ENCODE measurements around the gene PHACTR2. TPM values are rescaled to one million over a fixed set of nuclear protein-coding genes. Genes with fewer than 3 reads are reported as not detected.
"Not testable (repeated sequence)": the region's sequence is repeated elsewhere in the genome, so short reads cannot be mapped to it uniquely, and the experiment has no call there.

Gene PHACTR2
- total and polyA plus RNA-seq, 2 of the 13 experiments (the other 11 are each of a cell fraction or from before 2014, with no cell fraction given): 11.3 to 28.2 TPM

- H3K79me2 ChIP-seq (ENCODE audit: insufficient read depth, low read length); H3K4me2 ChIP-seq (ENCODE audit: low read depth, low read length); H3K9ac ChIP-seq (ENCODE audit: insufficient read depth, low read depth, low read length); H4K20me1 ChIP-seq (ENCODE audit: insufficient read depth, low read length); CTCF ChIA-PET (ENCODE audit: low intra/inter-chr PET ratio, low total read pairs); FAIRE-seq; H3K4me3 ChIP-seq (replicated peaks in 1 of 3; ENCODE audit: insufficient read depth in 1 of 3, low read depth in 2 of 3, low read length in 3 of 3); BruUV-seq (replicated peaks); ATAC-seq; H3K27ac ChIP-seq (ENCODE audit: extremely low read length, insufficient read depth, low read length); H3K27me3 ChIP-seq (ENCODE audit: control insufficient read depth in 1 of 2, insufficient read depth in 2 of 2, low read length in 2 of 2); DNase-seq (ENCODE audit: low spot score); POLR2A ChIA-PET; intact Hi-C loops (cut with micrococcal nuclease; ENCODE audit: unreplicated experiment); H2AFZ ChIP-seq (ENCODE audit: low read length); H3K36me3 ChIP-seq (replicated peaks in 1 of 2; ENCODE audit: control insufficient read depth in 1 of 2, insufficient read depth in 2 of 2, low read length in 2 of 2); in situ Hi-C loops (cut with HindIII; ENCODE audit: extremely low pct_ligation_motif_present, low pct_unique_long_range_greater_than_20kb): not testable (repeated sequence)
- WGBS (ENCODE audit: low lambda C conversion rate): 83% methylated on average over 3 of the region's 3 CpGs
- H3K4me1 ChIP-seq (ENCODE audit: insufficient read depth, low read length): peaks cover 12% of the 10 kb centered on the region
- peaks cover 11% of the 10 kb centered on the region; the same call in 1 of the 2 replicates for H3K9me3 ChIP-seq (ENCODE audit: low read length)
- peak; percentile 51; the same call in 1 of the 2 replicates for TF ChIP-seq ZNF431 (CRISPR knock-in tag; IDR thresholded peaks at IDR 0.05; ENCODE audit: borderline replicate concordance, low read depth)
These were observed 17.6 kb upstream of the PHACTR2 start for GRCh38 chr6:143660170-143660569.

- H3K27me3 ChIP-seq (ENCODE audit: control insufficient read depth in 1 of 2, insufficient read depth in 2 of 2, low read length in 2 of 2): no peaks in the 10 kb centered on the region
- intact Hi-C loops (cut with micrococcal nuclease; ENCODE audit: unreplicated experiment) (no loop called here), in situ Hi-C loops (cut with HindIII; ENCODE audit: extremely low pct_ligation_motif_present, low pct_unique_long_range_greater_than_20kb) (no loop called here)
- no peak overlapping the region for H3K4me3 ChIP-seq (replicated peaks in 1 of 3; ENCODE audit: insufficient read depth in 1 of 3, low read depth in 2 of 3, low read length in 3 of 3)
- no TSS peak for BruUV-seq (replicated peaks)
- ChIA-PET CTCF (ENCODE audit: low intra/inter-chr PET ratio, low total read pairs) (no interaction called here), POLR2A (no interaction called here)
- peaks cover 11% of the 10 kb centered on the region; the same call in 1 of the 2 replicates for H3K9me3 ChIP-seq (ENCODE audit: low read length)
- FAIRE-seq (no peak), ATAC-seq (no peak), DNase-seq (ENCODE audit: low spot score) (no peak)
- no peak overlapping the region for H2AFZ ChIP-seq (ENCODE audit: low read length)
- H4K20me1 ChIP-seq (ENCODE audit: insufficient read depth, low read length): no peaks in the 10 kb centered on the region
- no peaks in the 10 kb centered on the region for H3K79me2 ChIP-seq (ENCODE audit: insufficient read depth, low read length)
- no peak overlapping the region for H3K4me2 ChIP-seq (ENCODE audit: low read depth, low read length)
- no peaks in the 10 kb centered on the region for H3K4me1 ChIP-seq (ENCODE audit: insufficient read depth, low read length)
- no peak overlapping the region for H3K9ac ChIP-seq (ENCODE audit: insufficient read depth, low read depth, low read length)
- no peaks in the 10 kb centered on the region for H3K36me3 ChIP-seq (replicated peaks in 1 of 2; ENCODE audit: control insufficient read depth in 1 of 2, insufficient read depth in 2 of 2, low read length in 2 of 2)
- no peak overlapping the region for H3K27ac ChIP-seq (ENCODE audit: extremely low read length, insufficient read depth, low read length)
- TF ChIP-seq IKZF1 (IDR thresholded peaks at IDR 0.05): no peak
- no peak for TF ChIP-seq ZNF569 (CRISPR knock-in tag; IDR thresholded peaks at IDR 0.05; ENCODE audit: borderline replicate concordance)
- TF ChIP-seq ZNF33A (CRISPR knock-in tag; IDR thresholded peaks at IDR 0.05; ENCODE audit: borderline replicate concordance): no peak
- no peak for TF ChIP-seq ZNF510 (CRISPR knock-in tag; IDR thresholded peaks at IDR 0.05; ENCODE audit: low read depth)
- TF ChIP-seq DNMT1 (CRISPR knock-in tag; IDR thresholded peaks at IDR 0.05): no peak
- no peak for TF ChIP-seq CREB1 (IDR thresholded peaks at IDR 0.05)
- no peak for TF ChIP-seq CREB1 (CRISPR knock-in tag; IDR thresholded peaks at IDR 0.05)
- TF ChIP-seq SP1 (IDR thresholded peaks at IDR 0.05): no peak
- no peak for TF ChIP-seq SP1 (CRISPR knock-in tag; IDR thresholded peaks at IDR 0.05)
- no peak for TF ChIP-seq JUN (CRISPR knock-in tag; IDR thresholded peaks at IDR 0.05)
- TF ChIP-seq CCDC6 (CRISPR knock-in tag; IDR thresholded peaks at IDR 0.05): no peak
- no peak for TF ChIP-seq ASH2L (IDR thresholded peaks at IDR 0.05; ENCODE audit: insufficient read length, low read depth, low read length)
- TF ChIP-seq CHCHD3 (CRISPR knock-in tag; IDR thresholded peaks at IDR 0.05): no peak
- no peak for TF ChIP-seq ZNF710 (CRISPR knock-in tag; IDR thresholded peaks at IDR 0.05; ENCODE audit: borderline replicate concordance)
- TF ChIP-seq DMTF1 (CRISPR knock-in tag; IDR thresholded peaks at IDR 0.05): no peak
- TF ChIP-seq HDAC2 (CRISPR knock-in tag; IDR thresholded peaks at IDR 0.05): no peak
These were observed 13.6 kb upstream of the PHACTR2 start for GRCh38 chr6:143664171-143664570.

Measured in HepG2 (cell line).